Measurements from ENCODE around the gene CDC25B. TPM values are rescaled to one million over a fixed set of nuclear protein-coding genes. Genes with fewer than 3 reads are reported as not detected.

The CDC25B gene
- total RNA-seq, 5 donors from 2014 or later (not counting 1 experiment from before 2014, with no cell fraction given), result 216 to 409 (median 401) TPM

DNA sequence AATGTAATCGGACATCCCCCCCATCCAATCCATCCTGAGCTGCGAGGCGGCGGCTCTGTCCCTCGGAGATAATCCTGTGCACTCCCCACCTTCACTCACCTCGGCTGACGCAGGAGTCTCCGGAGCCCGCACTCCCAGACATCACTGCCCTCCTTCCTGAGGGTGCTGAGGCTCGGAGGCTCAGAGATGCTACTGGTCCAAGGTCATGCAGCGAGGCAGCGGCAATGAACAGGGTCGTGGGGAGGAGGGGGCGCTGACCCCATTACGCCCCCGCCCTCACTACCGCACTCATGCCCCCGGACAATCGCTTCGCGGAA is 29.0 kb upstream of the CDC25B start:
- H3K4me3 ChIP-seq (ENCODE audit: control insufficient read depth in 1 of 2, extremely low read depth in 1 of 2, low read length in 1 of 2), result peak overlapping the region; percentile 69 to 97
- WGBS (ENCODE audit: insufficient coverage), result 0% methylated on average over 6 of the region's 21 CpGs
- H3K27me3 Mint-ChIP-seq, result no peaks in the 10 kb centered on the region
- H3K27me3 ChIP-seq (replicated peaks in 1 of 2; ENCODE audit: control insufficient read depth in 2 of 2, extremely low read depth in 1 of 2, insufficient read depth in 2 of 2, low read length in 1 of 2), result peaks cover 0 to 6% of the 10 kb centered on the region in 2 experiments
- no peaks in the 10 kb centered on the region for H3K36me3 ChIP-seq (ENCODE audit: control insufficient read depth in 2 of 2, extremely low read depth in 1 of 2, insufficient read depth in 1 of 2, low read length in 1 of 2)
- peak overlapping the region; percentile 75 to 88 (median 84) for H3K4me3 Mint-ChIP-seq
- H3K9me3 Mint-ChIP-seq, result no peaks in the 10 kb centered on the region
- peak in 2 of 35 experiments; percentile 24 to 41 for DNase-seq
- peaks cover 19 to 29% (median 26%) of the 10 kb centered on the region in 3 donors for H3K4me1 Mint-ChIP-seq
- no peaks in the 10 kb centered on the region for H3K36me3 Mint-ChIP-seq
- no peak overlapping the region for H3K27ac Mint-ChIP-seq
- ChIA-PET POLR2A (no interaction called here), CTCF (interaction anchor here (0.6 to 2.8 kb wide), 7 partner anchors 10 to 100 kb away, joined by 3 to 13 read pairs (median 6); partner anchors contain the start of genes AP5S1 (in 1 of the 2), CDC25B (in 1 of the 2) and CENPB (in 1 of the 2))
- H3K4me1 ChIP-seq (ENCODE audit: control insufficient read depth in 1 of 2, extremely low read depth in 1 of 2, insufficient read depth in 2 of 2, low read length in 2 of 2), result peaks cover 10 to 33% of the 10 kb centered on the region in 2 experiments
- no peaks in the 10 kb centered on the region for H3K9me3 ChIP-seq
- peak in 1 of 4 experiments; percentile 10 for ATAC-seq (replicated peaks in 1 of 4)
- H3K27ac ChIP-seq (ENCODE audit: low read length), result no peak overlapping the region

DNA sequence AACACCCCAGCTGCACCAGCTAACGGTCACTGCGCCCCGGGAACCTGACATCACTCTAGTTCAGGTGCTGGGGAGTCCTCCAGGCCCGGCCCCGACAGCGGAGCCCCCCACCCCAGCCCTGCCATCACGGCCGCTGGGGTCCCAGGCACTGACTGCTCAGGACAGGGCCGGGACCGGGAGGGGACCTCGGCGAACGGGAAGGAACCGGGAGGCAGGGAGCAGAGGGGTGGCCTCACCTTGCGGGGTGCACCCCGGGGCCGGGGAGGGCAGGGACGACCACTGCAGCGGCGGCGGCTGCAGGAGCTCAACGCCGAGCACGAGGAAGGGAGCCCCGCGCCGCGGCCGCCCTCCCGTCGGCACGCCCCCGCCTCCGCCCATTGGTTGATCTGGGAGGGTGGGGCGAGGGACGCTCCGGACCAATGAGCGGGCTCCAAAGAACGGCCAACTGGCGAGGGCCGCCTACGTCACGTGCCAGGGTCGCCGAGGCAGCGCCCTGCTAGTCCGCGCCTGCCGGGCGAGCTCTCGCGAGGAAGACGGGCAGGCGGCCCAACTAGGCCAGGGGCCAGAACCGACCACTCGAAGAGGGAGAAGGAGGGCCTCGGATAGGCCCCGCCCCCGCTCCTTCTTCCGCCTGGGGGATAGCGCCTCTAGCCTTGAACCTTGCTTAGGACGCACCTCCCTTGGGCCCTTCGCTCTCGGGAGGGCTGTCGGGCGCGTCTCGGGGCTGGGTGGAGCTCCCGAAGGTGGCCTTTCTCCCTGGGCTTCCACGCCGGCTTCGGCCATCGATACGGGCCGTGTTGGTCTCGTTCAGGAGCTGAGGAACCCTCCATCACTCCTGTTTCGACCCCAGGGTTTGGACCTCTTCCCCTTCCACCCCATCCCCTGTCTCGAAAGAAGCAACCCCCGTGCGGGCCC is 28.4 kb upstream of the CDC25B start, which contains the start of gene ADISSP:
TSS of gene ADISSP (minus strand) at position 327 of the 915 bp plus-strand sequence. CDS start 7,653 bp downstream, outside the sequence.
- peak; percentile 87 to 91 (median 90) for ATAC-seq (replicated peaks in 1 of 4)
- ChIA-PET POLR2A (interaction anchor here (0.6 to 1.0 kb wide), 3 partner anchors 14 to 1298 kb away, joined by 3 to 4 read pairs (median 3); no protein-coding TSS in a partner anchor), CTCF (interaction anchor here (0.6 to 2.8 kb wide), 15 partner anchors 9 to 318 kb away, joined by 3 to 13 read pairs (median 5); partner anchors contain the start of genes AP5S1 (in 1 of the 2), CDC25B (in 1 of the 2) and CENPB (in 1 of the 2))
- Histone ChIP-seq H3K27ac (ENCODE audit: low read length) (peak within 1 kb of the TSS; percentile 100), H3K27me3 (replicated peaks in 1 of 2; ENCODE audit: control insufficient read depth in 2 of 2, extremely low read depth in 1 of 2, insufficient read depth in 2 of 2, low read length in 1 of 2) (peaks cover 0 to 9% of the 10 kb centered on the region in 2 experiments), H3K36me3 (ENCODE audit: control insufficient read depth in 2 of 2, extremely low read depth in 1 of 2, insufficient read depth in 1 of 2, low read length in 1 of 2) (no peaks in the 10 kb centered on the region), H3K9me3 (no peaks in the 10 kb centered on the region), H3K4me3 (ENCODE audit: control insufficient read depth in 1 of 2, extremely low read depth in 1 of 2, low read length in 1 of 2) (peak within 1 kb of the TSS; percentile 69 to 97), H3K4me1 (ENCODE audit: control insufficient read depth in 1 of 2, extremely low read depth in 1 of 2, insufficient read depth in 2 of 2, low read length in 2 of 2) (peaks cover 10 to 33% of the 10 kb centered on the region in 2 experiments)
- H3K36me3 Mint-ChIP-seq, result no peaks in the 10 kb centered on the region
- H3K27me3 Mint-ChIP-seq, result no peaks in the 10 kb centered on the region
- peak within 1 kb of the TSS; percentile 94 to 95 for H3K27ac Mint-ChIP-seq
- peak within 1 kb of the TSS; percentile 82 to 88 (median 84) for H3K4me3 Mint-ChIP-seq
- under 1% methylated on average over 80 of the region's 80 CpGs for WGBS (ENCODE audit: insufficient coverage)
- no peaks in the 10 kb centered on the region for H3K9me3 Mint-ChIP-seq
- H3K4me1 Mint-ChIP-seq, result peaks cover 19 to 29% (median 26%) of the 10 kb centered on the region in 3 donors
- peak; percentile 89 to 98 (median 94) for DNase-seq

DNA sequence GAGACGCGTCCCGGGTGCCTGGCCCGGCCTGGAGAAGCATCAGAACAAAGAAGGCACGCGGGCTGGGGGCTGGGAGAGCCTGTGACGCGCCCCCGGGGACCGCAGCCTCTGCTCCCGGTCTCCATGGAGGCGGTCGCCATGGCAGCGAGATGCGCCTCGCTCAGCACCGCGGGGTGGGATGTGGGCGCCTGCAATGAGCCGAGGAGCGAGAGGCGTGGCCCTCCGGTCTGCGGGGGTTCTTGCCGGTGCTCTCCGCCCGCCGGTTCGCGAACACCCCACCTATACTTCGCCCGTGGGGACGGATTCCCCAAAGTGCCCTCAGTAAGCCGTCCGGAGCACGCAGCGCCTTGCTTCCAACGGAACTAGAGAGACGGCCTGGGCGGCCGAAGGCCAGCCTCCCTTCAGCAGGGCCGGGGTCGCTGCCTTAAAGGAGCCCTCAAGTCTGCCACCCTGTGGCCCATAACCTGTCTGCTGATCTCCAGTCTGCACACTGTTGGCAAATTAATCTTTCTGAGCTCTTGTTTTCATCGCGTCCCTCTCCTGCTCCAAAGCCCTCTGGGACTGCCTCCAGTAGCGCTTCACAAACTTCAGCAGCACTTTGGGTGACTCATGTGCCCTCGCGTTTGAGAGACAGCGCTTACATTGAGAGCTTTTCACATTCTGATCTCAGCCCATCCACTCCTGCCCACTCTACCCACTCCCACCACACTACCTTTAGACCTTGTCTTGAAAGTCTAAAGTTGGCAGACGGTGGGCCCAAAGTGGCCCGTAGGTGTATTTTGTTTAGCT is 27.6 kb upstream of the CDC25B start:
- Mint-ChIP-seq H3K4me3 (peak overlapping the region; percentile 82 to 88 (median 84)), H3K4me1 (peaks cover 19 to 29% (median 26%) of the 10 kb centered on the region in 3 donors), H3K36me3 (no peaks in the 10 kb centered on the region), H3K9me3 (no peaks in the 10 kb centered on the region), H3K27ac (peak overlapping the region; percentile 94 to 95), H3K27me3 (no peaks in the 10 kb centered on the region)
- WGBS (ENCODE audit: insufficient coverage), result under 1% methylated on average over 48 of the region's 51 CpGs
- H3K9me3 ChIP-seq, result no peaks in the 10 kb centered on the region
- peaks cover 10 to 33% of the 10 kb centered on the region in 2 experiments for H3K4me1 ChIP-seq (ENCODE audit: control insufficient read depth in 1 of 2, extremely low read depth in 1 of 2, insufficient read depth in 2 of 2, low read length in 2 of 2)
- ChIA-PET POLR2A (interaction anchor here in 1 of 2 donors (1.0 kb wide), 1 partner anchor 13 kb away, joined by 3 read pairs; no protein-coding TSS in a partner anchor), CTCF (interaction anchor here (0.5 to 2.8 kb wide), 15 partner anchors 10 to 317 kb away, joined by 3 to 13 read pairs (median 4); partner anchors contain the start of genes CDC25B (in 1 of the 2), CENPB (in 1 of the 2) and SPEF1 (in 1 of the 2))
- peak overlapping the region; percentile 69 to 97 for H3K4me3 ChIP-seq (ENCODE audit: control insufficient read depth in 1 of 2, extremely low read depth in 1 of 2, low read length in 1 of 2)
- H3K27ac ChIP-seq (ENCODE audit: low read length), result peak overlapping the region; percentile 100
- DNase-seq (peak; percentile 52 to 93 (median 85)), ATAC-seq (replicated peaks in 1 of 4) (peak; percentile 64 to 76 (median 64))
- H3K36me3 ChIP-seq (ENCODE audit: control insufficient read depth in 2 of 2, extremely low read depth in 1 of 2, insufficient read depth in 1 of 2, low read length in 1 of 2), result no peaks in the 10 kb centered on the region
- peaks cover 0 to 9% of the 10 kb centered on the region in 2 experiments for H3K27me3 ChIP-seq (replicated peaks in 1 of 2; ENCODE audit: control insufficient read depth in 2 of 2, extremely low read depth in 1 of 2, insufficient read depth in 2 of 2, low read length in 1 of 2)

DNA sequence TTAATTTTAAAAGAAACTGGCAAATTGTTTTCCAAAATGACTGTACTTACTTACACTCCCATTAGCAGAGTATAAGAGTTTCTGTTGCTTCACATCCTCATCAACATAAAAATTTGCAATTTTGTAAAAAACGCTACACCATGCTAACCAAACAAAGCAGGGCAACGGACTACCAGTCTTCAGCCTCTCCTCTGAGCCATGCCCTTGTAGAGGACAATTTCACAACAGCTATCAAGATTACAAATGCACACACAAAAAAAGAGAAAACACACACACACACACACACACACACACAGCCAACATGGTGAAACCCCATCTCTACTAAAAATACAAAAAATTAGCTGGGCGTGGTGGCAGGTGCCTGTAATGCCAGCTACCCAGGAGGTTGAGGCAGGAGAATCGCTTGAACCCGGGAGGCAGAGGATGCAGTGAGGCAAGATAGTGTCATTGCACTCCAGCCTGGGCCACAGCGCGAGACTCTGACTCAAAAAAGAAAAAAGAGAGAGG is 24.5 kb upstream of the CDC25B start:
- ATAC-seq (replicated peaks in 1 of 4), result no peak
- no peak overlapping the region for H3K27ac Mint-ChIP-seq
- POLR2A ChIA-PET, result no interaction called here

DNA sequence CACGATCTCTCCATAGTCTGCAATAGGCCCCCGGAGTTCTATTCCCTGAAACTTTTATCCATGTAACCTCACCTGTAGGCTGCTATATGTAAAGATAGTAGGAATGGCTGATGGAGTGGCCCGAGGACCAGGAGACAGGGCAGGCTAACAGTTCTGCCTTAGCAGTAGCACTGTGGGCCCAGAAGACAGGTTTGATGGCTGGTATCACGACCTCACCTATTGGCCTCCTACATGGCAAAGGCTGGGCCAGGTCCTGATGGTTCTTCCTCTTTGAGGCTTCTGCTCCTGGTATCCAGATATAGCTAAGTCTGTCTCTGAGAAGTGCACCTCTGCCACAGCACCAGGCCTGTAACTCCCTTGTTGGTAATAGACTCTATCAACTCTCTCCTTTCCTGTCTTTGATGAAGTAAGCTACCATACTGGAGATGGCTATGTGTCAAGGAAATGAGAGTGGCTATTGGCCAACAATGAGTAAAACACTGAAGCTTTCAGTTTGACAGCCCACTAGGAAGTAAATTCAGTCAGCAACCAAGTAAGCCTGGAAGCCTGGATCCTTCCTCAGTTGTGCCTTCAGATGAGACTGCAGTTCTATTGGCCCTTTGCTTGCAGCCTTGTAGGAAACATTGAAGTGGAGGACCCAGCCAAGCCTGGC is 20.5 kb upstream of the CDC25B start:
- Mint-ChIP-seq H3K27me3 (peaks cover 4 to 7% of the 10 kb centered on the region in 2 donors), H3K4me3 (peak overlapping the region in 1 of 3 donors; percentile 79), H3K9me3 (no peaks in the 10 kb centered on the region), H3K4me1 (peaks cover 13 to 25% (median 13%) of the 10 kb centered on the region in 3 donors), H3K27ac (no peak overlapping the region), H3K36me3 (no peaks in the 10 kb centered on the region)
- Histone ChIP-seq H3K27me3 (replicated peaks in 1 of 2; ENCODE audit: control insufficient read depth in 2 of 2, extremely low read depth in 1 of 2, insufficient read depth in 2 of 2, low read length in 1 of 2) (peaks cover 2 to 36% of the 10 kb centered on the region in 2 experiments), H3K36me3 (ENCODE audit: control insufficient read depth in 2 of 2, extremely low read depth in 1 of 2, insufficient read depth in 1 of 2, low read length in 1 of 2) (no peaks in the 10 kb centered on the region), H3K9me3 (no peaks in the 10 kb centered on the region), H3K4me3 (ENCODE audit: control insufficient read depth in 1 of 2, extremely low read depth in 1 of 2, low read length in 1 of 2) (no peak overlapping the region), H3K27ac (ENCODE audit: low read length) (no peak overlapping the region), H3K4me1 (ENCODE audit: control insufficient read depth in 1 of 2, extremely low read depth in 1 of 2, insufficient read depth in 2 of 2, low read length in 2 of 2) (peaks cover 8 to 24% of the 10 kb centered on the region in 2 experiments)
- ChIA-PET POLR2A (interaction anchor here in 1 of 2 donors (0.6 kb wide), 2 partner anchors 51 to 251 kb away, joined by 5 to 10 read pairs; no protein-coding TSS in a partner anchor), CTCF (interaction anchor here in 1 of 2 donors (1.2 kb wide), 1 partner anchor 10 kb away, joined by 3 read pairs; the partner anchor contains the start of gene CENPB)
- ATAC-seq (replicated peaks in 1 of 4), result no peak
- DNase-seq, result no peak
- WGBS (ENCODE audit: insufficient coverage), result 93% methylated on average over 2 of the region's 4 CpGs

More for the DNA sequence above, 24.5 kb upstream of the CDC25B start:
- Histone ChIP-seq H3K27ac (ENCODE audit: low read length) (no peak overlapping the region), H3K4me3 (ENCODE audit: control insufficient read depth in 1 of 2, extremely low read depth in 1 of 2, low read length in 1 of 2) (no peak overlapping the region), H3K9me3 (no peaks in the 10 kb centered on the region), H3K27me3 (replicated peaks in 1 of 2; ENCODE audit: control insufficient read depth in 2 of 2, extremely low read depth in 1 of 2, insufficient read depth in 2 of 2, low read length in 1 of 2) (peaks cover 0 to 14% of the 10 kb centered on the region in 2 experiments), H3K4me1 (ENCODE audit: control insufficient read depth in 1 of 2, extremely low read depth in 1 of 2, insufficient read depth in 2 of 2, low read length in 2 of 2) (peaks cover 9 to 24% of the 10 kb centered on the region in 2 experiments), H3K36me3 (ENCODE audit: control insufficient read depth in 2 of 2, extremely low read depth in 1 of 2, insufficient read depth in 1 of 2, low read length in 1 of 2) (no peaks in the 10 kb centered on the region)
- DNase-seq, result no peak
- CTCF ChIA-PET, result no interaction called here
- no peaks in the 10 kb centered on the region for H3K27me3 Mint-ChIP-seq
- H3K36me3 Mint-ChIP-seq, result no peaks in the 10 kb centered on the region
- H3K4me1 Mint-ChIP-seq, result peaks cover 12 to 14% (median 13%) of the 10 kb centered on the region in 3 donors
- H3K4me3 Mint-ChIP-seq, result no peak overlapping the region
- H3K9me3 Mint-ChIP-seq, result no peaks in the 10 kb centered on the region
- WGBS (ENCODE audit: insufficient coverage), result 57% methylated on average over 1 of the region's 7 CpGs
